HepG2 (cell line): Measurements from ENCODE around the gene PCSK6. TPM values are rescaled to one million over a fixed set of nuclear protein-coding genes. Genes with fewer than 3 reads are reported as not detected.

ENCODE experiments used
- ARNTL ChIP-seq: sonication (generic); formaldehyde crosslinking; IDR thresholded peaks from 2 replicates; pipeline ENCODE4 v1.4.0; 2020; ENCODE audit warnings: mild to moderate bottlenecking, missing genetic modification reagents
- FOXP4 ChIP-seq: sonication (generic); formaldehyde crosslinking; IDR thresholded peaks from 2 replicates; pipeline ENCODE4 v1.4.0; 2020; ENCODE audit warnings: missing genetic modification reagents
- HMGXB4 ChIP-seq, 2 experiments: sonication (generic) in 1 of 2; formaldehyde crosslinking in 1 of 2; IDR thresholded peaks; 2 replicates each; pipeline versions ENCODE4 v1.4.0 to v1.6.1; 2018 to 2020; ENCODE audit warnings: missing genetic modification reagents in 2 of 2, borderline replicate concordance in 1 of 2, low read depth in 1 of 2, mild to moderate bottlenecking in 1 of 2, missing biosample characterization in 1 of 2
- MXD1 ChIP-seq: sonication (generic); formaldehyde crosslinking; IDR thresholded peaks from 2 replicates; pipeline ENCODE4 v1.4.0; 2020; ENCODE audit warnings: mild to moderate bottlenecking, missing genetic modification reagents
- NCOA1 ChIP-seq: sonication (generic); formaldehyde crosslinking; IDR thresholded peaks from 2 replicates; pipeline ENCODE4 v1.9.0; 2021; ENCODE audit warnings: missing genetic modification reagents
- PHF8 ChIP-seq: sonication (generic); formaldehyde crosslinking; IDR thresholded peaks from 2 replicates; pipeline ENCODE4 v1.5.0; 2020; ENCODE audit warnings: missing genetic modification reagents
- POLR2G ChIP-seq: fragments of 200-400 bp; formaldehyde crosslinking; IDR thresholded peaks from 2 replicates; pipeline ENCODE4 v1.6.1; 2018; ENCODE audit warnings: mild to moderate bottlenecking, low read depth, low read length, moderate library complexity
- RARA ChIP-seq: IDR thresholded peaks from 2 replicates; pipeline ENCODE4 v1.6.1; 2016; ENCODE audit warnings: missing genetic modification reagents, missing compliant biosample characterization
- SALL2 ChIP-seq: sonication (generic); formaldehyde crosslinking; IDR thresholded peaks from 2 replicates; pipeline ENCODE4 v1.8.1; 2023; ENCODE audit warnings: mild to moderate bottlenecking, missing genetic modification reagents, inconsistent platforms
- SP5 ChIP-seq: IDR thresholded peaks from 2 replicates; pipeline ENCODE4 v1.6.1; 2016; ENCODE audit warnings: low read depth, borderline replicate concordance
- SSRP1 ChIP-seq: IDR thresholded peaks from 2 replicates; pipeline ENCODE4 v1.6.1; 2016; ENCODE audit warnings: control low read depth
- TFDP2 ChIP-seq: sonication (generic); formaldehyde crosslinking; IDR thresholded peaks from 2 replicates; pipeline ENCODE4 v1.4.0; 2020; ENCODE audit warnings: missing genetic modification reagents
- ZNF770 ChIP-seq: sonication (generic); formaldehyde crosslinking; IDR thresholded peaks from 2 replicates; pipeline ENCODE4 v1.5.0; 2020; ENCODE audit warnings: mild to moderate bottlenecking, missing genetic modification reagents
- ZNF780A ChIP-seq: sonication (generic); formaldehyde crosslinking; IDR thresholded peaks from 2 replicates; pipeline ENCODE4 v1.8.0; 2022; ENCODE audit warnings: mild to moderate bottlenecking, missing genetic modification reagents, moderate library complexity
- polyA plus RNA-seq, 8 experiments: library from polyadenylated mRNA; depleted of rRNA in 3 of 8; stranded (reverse) in 7 of 8; unstranded in 1 of 8; fragments of >200 nt; fragmentation: Illumina TruSeq in 4 of 8; extraction: Trizol in 4 of 8; gene quantifications; 2 replicates each; pipeline versions ENCODE4 v1.2.1 to v1.2.3, GENCODE V29; 2011 to 2016; ENCODE audit warnings: low read depth in 4 of 8, missing spikeins in 1 of 8, mixed read lengths in 1 of 8; ENCODE audit not compliant: insufficient read depth in 1 of 8
- total RNA-seq, 5 experiments: library from RNA; depleted of rRNA; stranded (reverse); fragments of >200 nt; fragmentation: Illumina TruSeq; extraction: Trizol; gene quantifications; 2 replicates each; pipeline ENCODE4 v1.2.3, GENCODE V29; 2016; ENCODE audit warnings: low read depth in 1 of 5
- TF ChIP-seq, protein P1 (sequence below): IDR thresholded peaks from 2 replicates; pipeline ENCODE4 v1.6.1; 2016; ENCODE audit warnings: low read depth, borderline replicate concordance
- TF ChIP-seq, protein P2 (sequence below): sonication (generic); formaldehyde crosslinking; IDR thresholded peaks from 2 replicates; pipeline ENCODE4; 2020; ENCODE audit warnings: missing genetic modification reagents, mild to moderate bottlenecking, borderline replicate concordance

The PCSK6 gene
- total and polyA plus RNA-seq, 2 of the 13 experiments (the other 11 are each of a cell fraction or from before 2014, with no cell fraction given), result 56.5 to 155 TPM

- TF ChIP-seq SP5 (CRISPR knock-in tag), result 0 out of 2 replicates have a peak, but pooled peaks have one; percentile 14
- TF ChIP-seq ARNTL (CRISPR knock-in tag), result peak; percentile 72
- 0 out of 2 replicates have a peak, but pooled peaks have one; percentile 14 for TF ChIP-seq POLR2G
- no peak for TF ChIP-seq ZNF780A (CRISPR knock-in tag)
- no peak for TF ChIP-seq NCOA1
- TF ChIP-seq PHF8 (CRISPR knock-in tag), result no peak; the same call in 1 of the 2 replicates
- peak; percentile 22; the same call in 1 of the 2 replicates for TF ChIP-seq MXD1
- TF ChIP-seq, protein P1, sequence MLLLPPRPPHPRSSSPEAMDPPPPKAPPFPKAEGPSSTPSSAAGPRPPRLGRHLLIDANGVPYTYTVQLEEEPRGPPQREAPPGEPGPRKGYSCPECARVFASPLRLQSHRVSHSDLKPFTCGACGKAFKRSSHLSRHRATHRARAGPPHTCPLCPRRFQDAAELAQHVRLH (CRISPR knock-in tag), result no peak
- no peak for TF ChIP-seq TFDP2 (CRISPR knock-in tag)
- TF ChIP-seq SSRP1 (CRISPR knock-in tag), result no peak
- 0 out of 2 replicates have a peak, but pooled peaks have one; percentile 6 for TF ChIP-seq ZNF770 (CRISPR knock-in tag)
- 0 out of 2 replicates have a peak, but pooled peaks have one; percentile 11 for TF ChIP-seq RARA (CRISPR knock-in tag)
- peak in 1 of 2 experiments; percentile 51; a peak in 1 of 4 replicates for TF ChIP-seq HMGXB4 (CRISPR knock-in tag; IDR thresholded peaks at IDR 0.05; ENCODE audit: borderline replicate concordance in 1 of 2, low read depth in 1 of 2)
- peak; percentile 12; the same call in 1 of the 2 replicates for TF ChIP-seq FOXP4 (CRISPR knock-in tag)
- TF ChIP-seq, protein P2, sequence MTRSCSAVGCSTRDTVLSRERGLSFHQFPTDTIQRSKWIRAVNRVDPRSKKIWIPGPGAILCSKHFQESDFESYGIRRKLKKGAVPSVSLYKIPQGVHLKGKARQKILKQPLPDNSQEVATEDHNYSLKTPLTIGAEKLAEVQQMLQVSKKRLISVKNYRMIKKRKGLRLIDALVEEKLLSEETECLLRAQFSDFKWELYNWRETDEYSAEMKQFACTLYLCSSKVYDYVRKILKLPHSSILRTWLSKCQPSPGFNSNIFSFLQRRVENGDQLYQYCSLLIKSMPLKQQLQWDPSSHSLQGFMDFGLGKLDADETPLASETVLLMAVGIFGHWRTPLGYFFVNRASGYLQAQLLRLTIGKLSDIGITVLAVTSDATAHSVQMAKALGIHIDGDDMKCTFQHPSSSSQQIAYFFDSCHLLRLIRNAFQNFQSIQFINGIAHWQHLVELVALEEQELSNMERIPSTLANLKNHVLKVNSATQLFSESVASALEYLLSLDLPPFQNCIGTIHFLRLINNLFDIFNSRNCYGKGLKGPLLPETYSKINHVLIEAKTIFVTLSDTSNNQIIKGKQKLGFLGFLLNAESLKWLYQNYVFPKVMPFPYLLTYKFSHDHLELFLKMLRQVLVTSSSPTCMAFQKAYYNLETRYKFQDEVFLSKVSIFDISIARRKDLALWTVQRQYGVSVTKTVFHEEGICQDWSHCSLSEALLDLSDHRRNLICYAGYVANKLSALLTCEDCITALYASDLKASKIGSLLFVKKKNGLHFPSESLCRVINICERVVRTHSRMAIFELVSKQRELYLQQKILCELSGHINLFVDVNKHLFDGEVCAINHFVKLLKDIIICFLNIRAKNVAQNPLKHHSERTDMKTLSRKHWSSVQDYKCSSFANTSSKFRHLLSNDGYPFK, result peak; percentile 12; the same call in 1 of the 2 replicates
- peak; percentile 57; the same call in 1 of the 2 replicates for TF ChIP-seq SALL2 (CRISPR knock-in tag)
Measured at GRCh38 chr15:101496198-101496986, 6.9 kb upstream of the PCSK6 start (continued).
